SK-N-MC (cell line): ENCODE data around the gene CHRND.

Source experiments
- DNase-seq: peaks from one replicate; pipeline ENCODE4 v3.0.0-alpha.2; 2011; ENCODE audit warnings: low read depth, low spot score
- H3K27ac ChIP-seq: fragments of 200-600 bp; sonication (generic); 2 replicates; pipeline ENCODE4 v1.5.1; 2016; ENCODE audit warnings: mixed run types
- H3K36me3 ChIP-seq: fragments of 200-600 bp; sonication (generic); 2 replicates; pipeline ENCODE4 v1.6.1; 2017; ENCODE audit warnings: antibody characterized with exemption, low read length, mixed read lengths; ENCODE audit not compliant: insufficient read depth
- H3K4me3 ChIP-seq: fragments of 200-600 bp; sonication (generic); 2 replicates; pipeline ENCODE4 v1.5.1; 2016
- H3K9ac ChIP-seq: fragments of 200-600 bp; sonication (generic); 2 replicates; pipeline ENCODE4 v1.8.0; 2017; ENCODE audit warnings: mixed run types, mixed read lengths; ENCODE audit not compliant: insufficient read length
- H3K9me3 ChIP-seq: fragments of 200-600 bp; sonication (generic); 2 replicates; pipeline ENCODE4 v1.6.1; 2017; ENCODE audit warnings: low read depth, mild to moderate bottlenecking, antibody characterized with exemption, low read length, moderate library complexity, mixed read lengths
- EZH2 ChIP-seq: fragments of 200-600 bp; sonication (generic); IDR thresholded peaks from one replicate; pipeline ENCODE4 v1.6.1; 2017; ENCODE audit warnings: antibody characterized with exemption
- FOXP2 ChIP-seq: optimal IDR thresholded peaks from 2 replicates; pipeline ENCODE3; 2011; ENCODE audit warnings: mild to moderate bottlenecking, moderate library complexity; ENCODE audit not compliant: insufficient read depth; ENCODE audit errors: extremely low read length, control extremely low read depth
- POLR2AphosphoS5 ChIP-seq: IDR thresholded peaks from 2 replicates; pipeline ENCODE4 v1.6.1; 2012; ENCODE audit warnings: mild to moderate bottlenecking, low read depth, low read length, borderline replicate concordance

CHRND gene

GRCh38 chr2:232481322-232482140 is 44.4 kb upstream of the CHRND start:
- Histone ChIP-seq H3K36me3 (no peaks in the 10 kb centered on the region), H3K9ac (no peak overlapping the region), H3K9me3 (no peaks in the 10 kb centered on the region), H3K27ac (no peak overlapping the region), H3K4me3 (no peak overlapping the region)
- no peak for DNase-seq
- TF ChIP-seq FOXP2: no peak
- no peak for TF ChIP-seq EZH2
- TF ChIP-seq POLR2AphosphoS5: no peak

GRCh38 chr2:232482301-232483238 is 43.4 kb upstream of the CHRND start:
- Histone ChIP-seq H3K9me3 (no peaks in the 10 kb centered on the region), H3K27ac (no peak overlapping the region), H3K4me3 (no peak overlapping the region), H3K36me3 (no peaks in the 10 kb centered on the region), H3K9ac (no peak overlapping the region)
- no peak for TF ChIP-seq EZH2
- no peak for TF ChIP-seq FOXP2
- TF ChIP-seq POLR2AphosphoS5: no peak
- DNase-seq: no peak

DNA sequence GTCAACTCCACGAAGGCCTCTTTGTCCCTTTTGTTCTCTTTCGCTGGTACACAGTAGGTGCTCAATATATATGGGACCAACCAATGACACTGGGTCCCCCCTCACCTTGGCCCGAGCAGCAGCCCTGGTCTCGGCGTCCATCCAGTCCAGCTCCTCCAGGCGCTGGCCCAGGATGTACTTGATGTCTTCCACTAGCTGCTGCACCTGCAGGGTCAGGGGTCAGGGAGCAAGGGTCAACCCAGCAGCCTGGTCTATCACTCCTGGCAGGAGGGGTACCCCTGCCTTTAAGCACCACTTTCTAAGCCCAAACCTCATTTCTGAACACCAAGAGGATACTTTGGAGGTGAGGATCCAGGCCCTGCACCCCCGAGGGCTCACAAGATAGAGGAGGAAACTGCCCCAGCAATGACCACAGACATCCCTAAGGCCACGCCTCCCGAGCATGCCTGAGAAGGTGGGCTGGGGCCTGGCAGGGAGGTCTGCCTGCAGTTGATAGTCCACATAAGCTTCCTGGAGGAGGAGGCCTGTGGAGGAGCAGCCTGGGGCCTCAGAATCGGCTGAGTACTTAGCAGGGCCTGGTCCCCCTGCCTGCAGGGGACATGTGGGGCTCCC is 42.5 kb upstream of the CHRND start:
- no peak overlapping the region for H3K27ac ChIP-seq
- no peaks in the 10 kb centered on the region for H3K9me3 ChIP-seq
- H3K9ac ChIP-seq: no peak overlapping the region
- no peaks in the 10 kb centered on the region for H3K36me3 ChIP-seq
- H3K4me3 ChIP-seq: no peak overlapping the region
- DNase-seq: no peak
- TF ChIP-seq EZH2: no peak
- no peak for TF ChIP-seq POLR2AphosphoS5
- TF ChIP-seq FOXP2: no peak

GRCh38 chr2:232483923-232484627 is 41.9 kb upstream of the CHRND start:
- H3K36me3 ChIP-seq: no peaks in the 10 kb centered on the region
- H3K4me3 ChIP-seq: no peak overlapping the region
- TF ChIP-seq FOXP2 (no peak), POLR2AphosphoS5 (no peak), EZH2 (no peak)
- no peaks in the 10 kb centered on the region for H3K9me3 ChIP-seq
- no peak overlapping the region for H3K9ac ChIP-seq
- no peak overlapping the region for H3K27ac ChIP-seq
- DNase-seq: no peak

GRCh38 chr2:232484628-232485347 is 41.2 kb upstream of the CHRND start:
- Histone ChIP-seq H3K27ac (no peak overlapping the region), H3K9me3 (no peaks in the 10 kb centered on the region), H3K9ac (no peak overlapping the region), H3K4me3 (no peak overlapping the region), H3K36me3 (no peaks in the 10 kb centered on the region)
- TF ChIP-seq EZH2 (no peak), FOXP2 (no peak), POLR2AphosphoS5 (no peak)
- DNase-seq: no peak

DNA sequence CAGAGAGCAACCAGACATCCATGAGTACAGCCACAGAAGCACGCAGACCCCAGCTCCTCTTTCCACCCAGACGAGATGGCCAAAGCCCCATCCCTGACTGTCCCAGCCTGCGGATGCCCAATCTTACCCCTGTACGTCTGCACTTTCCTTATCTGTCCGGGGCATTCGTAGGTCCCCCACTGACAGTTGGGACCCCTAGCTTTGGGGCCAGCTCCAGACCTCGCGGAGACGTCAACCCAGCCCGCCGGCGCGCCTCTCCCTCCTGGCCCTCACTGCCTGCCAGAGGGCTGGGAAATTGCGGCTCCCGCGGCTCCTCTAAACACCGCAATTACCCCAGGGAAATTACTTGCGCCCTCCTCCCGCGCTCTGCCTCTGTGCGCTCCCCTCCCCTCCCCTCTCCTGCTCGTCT is 40.6 kb upstream of the CHRND start:
- no peaks in the 10 kb centered on the region for H3K9me3 ChIP-seq
- H3K9ac ChIP-seq: no peak overlapping the region
- TF ChIP-seq POLR2AphosphoS5 (no peak), EZH2 (no peak), FOXP2 (no peak)
- H3K27ac ChIP-seq: no peak overlapping the region
- DNase-seq: no peak
- no peaks in the 10 kb centered on the region for H3K36me3 ChIP-seq
- no peak overlapping the region for H3K4me3 ChIP-seq

- no peak for DNase-seq
- Histone ChIP-seq H3K9ac (no peak overlapping the region), H3K27ac (no peak overlapping the region), H3K4me3 (no peak overlapping the region), H3K9me3 (no peaks in the 10 kb centered on the region), H3K36me3 (no peaks in the 10 kb centered on the region)
- TF ChIP-seq FOXP2 (no peak), EZH2 (peak; percentile 78)
Measured at GRCh38 chr2:232485757-232486557, 40.0 kb upstream of the CHRND start.
